HFF-Myc (cell line): ENCODE data around the gene PANK3.
A peak's percentile ranks its signal among the peaks of the same experiment; 100 is the strongest.

Experiments used
- DNase-seq: peaks from one replicate; pipeline ENCODE4 v3.0.0-alpha.2; 2011; ENCODE audit warnings: low read depth; ENCODE audit errors: extremely low read depth
- H3K4me3 ChIP-seq: replicated peaks from 2 replicates; pipeline ENCODE4 v1.5.1; 2011; ENCODE audit warnings: low read depth, mild to moderate bottlenecking, control low read depth, low read length
- CTCF ChIP-seq: IDR thresholded peaks from 2 replicates; pipeline ENCODE4 v1.5.1; 2012; ENCODE audit warnings: mild to moderate bottlenecking, low read depth, low read length, control low read depth; ENCODE audit errors: missing control alignments

Gene PANK3

DNA sequence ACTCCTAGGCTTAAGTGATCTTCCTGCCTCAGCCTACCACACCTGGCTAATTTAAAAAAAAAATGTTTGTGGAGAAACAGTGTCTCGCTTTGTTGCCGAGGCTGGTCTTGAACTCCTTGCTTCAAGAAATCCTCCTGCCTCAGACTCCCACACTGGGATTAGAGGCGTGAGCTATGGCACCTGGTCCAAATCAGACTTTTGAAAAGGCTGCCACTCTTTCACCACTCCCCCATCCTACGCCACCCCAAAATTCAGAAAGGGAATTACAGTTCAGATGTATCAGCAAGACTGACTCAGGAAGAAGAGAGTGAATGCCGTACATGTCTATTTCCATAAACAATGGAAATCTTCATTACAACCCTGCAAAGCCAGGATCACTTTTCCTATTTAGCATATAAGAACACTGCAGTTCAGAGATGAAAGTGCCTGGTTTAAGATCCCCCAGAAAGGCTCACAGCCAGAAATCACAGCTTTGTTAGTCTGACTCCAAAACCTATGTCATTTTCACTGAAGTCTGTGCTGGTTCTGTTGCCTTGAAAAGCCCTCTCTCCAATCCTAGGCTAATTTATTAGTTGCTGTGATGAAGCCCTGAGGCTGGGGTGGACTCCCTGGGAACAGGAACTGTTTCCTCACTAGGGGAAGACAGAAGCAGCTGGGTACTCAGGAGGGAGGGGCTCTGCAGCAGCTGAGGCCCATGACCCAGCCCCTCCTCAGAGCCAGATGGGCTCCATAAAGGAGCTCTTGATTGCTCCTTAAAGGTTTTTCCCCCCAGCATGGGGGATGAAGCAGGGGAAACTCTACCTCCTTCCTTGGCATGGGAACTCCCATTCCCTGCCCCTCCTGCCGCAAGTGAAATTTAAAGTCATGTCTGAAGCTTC lies 46.9 kb downstream of the PANK3 start:
- DNase-seq = no peak
- H3K4me3 ChIP-seq = no peak overlapping the region
- no peak for TF ChIP-seq CTCF

DNA sequence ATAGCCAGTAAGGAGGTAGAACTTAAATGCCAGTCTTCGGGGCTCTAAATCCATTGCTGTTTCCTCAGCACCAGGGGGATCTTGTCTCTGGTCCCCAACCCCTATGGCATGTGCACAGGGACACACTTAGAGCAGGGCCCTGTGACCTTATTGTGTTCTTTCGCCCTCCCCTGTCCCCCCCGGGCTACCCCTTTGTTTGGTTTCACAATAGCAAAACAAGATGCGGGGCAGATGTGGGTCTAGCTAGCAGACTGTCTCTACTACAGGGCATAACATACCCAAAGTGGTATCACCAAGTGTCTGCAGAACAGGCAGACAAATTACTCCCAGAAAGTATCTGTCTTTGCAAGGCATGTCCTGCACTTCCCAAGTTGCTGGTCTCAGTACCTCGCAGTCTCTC lies 48.0 kb downstream of the PANK3 start:
- no peak overlapping the region for H3K4me3 ChIP-seq
- TF ChIP-seq CTCF = no peak

DNA sequence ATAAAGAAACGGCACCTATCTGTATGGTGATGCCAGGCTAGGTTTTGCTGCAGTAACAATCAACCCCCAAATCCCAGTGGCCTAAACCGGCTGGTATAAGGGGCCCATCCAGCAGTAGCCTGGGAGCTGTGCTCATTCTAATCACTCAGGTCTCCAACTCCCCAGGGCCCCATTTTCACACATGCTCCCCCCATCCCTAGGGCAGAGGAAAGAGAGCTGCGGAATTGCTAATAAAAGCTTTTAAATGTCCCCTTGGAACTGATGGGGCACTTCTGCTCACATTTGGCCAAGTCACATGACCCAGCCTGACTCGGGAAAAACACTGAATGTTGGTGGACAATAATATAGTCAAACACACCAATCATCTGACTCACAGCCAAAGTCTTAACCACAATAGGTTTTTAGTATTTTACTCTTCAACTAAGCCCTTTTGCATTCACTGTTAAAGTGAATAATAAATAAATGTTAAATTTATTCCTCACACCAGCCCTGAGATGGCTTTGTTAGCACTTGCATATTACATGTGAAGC lies 48.5 kb downstream of the PANK3 start:
- TF ChIP-seq CTCF = no peak
- H3K4me3 ChIP-seq = no peak overlapping the region
- no peak for DNase-seq

More for the DNA sequence above, 48.0 kb downstream of the PANK3 start:
- DNase-seq = no peak

DNA sequence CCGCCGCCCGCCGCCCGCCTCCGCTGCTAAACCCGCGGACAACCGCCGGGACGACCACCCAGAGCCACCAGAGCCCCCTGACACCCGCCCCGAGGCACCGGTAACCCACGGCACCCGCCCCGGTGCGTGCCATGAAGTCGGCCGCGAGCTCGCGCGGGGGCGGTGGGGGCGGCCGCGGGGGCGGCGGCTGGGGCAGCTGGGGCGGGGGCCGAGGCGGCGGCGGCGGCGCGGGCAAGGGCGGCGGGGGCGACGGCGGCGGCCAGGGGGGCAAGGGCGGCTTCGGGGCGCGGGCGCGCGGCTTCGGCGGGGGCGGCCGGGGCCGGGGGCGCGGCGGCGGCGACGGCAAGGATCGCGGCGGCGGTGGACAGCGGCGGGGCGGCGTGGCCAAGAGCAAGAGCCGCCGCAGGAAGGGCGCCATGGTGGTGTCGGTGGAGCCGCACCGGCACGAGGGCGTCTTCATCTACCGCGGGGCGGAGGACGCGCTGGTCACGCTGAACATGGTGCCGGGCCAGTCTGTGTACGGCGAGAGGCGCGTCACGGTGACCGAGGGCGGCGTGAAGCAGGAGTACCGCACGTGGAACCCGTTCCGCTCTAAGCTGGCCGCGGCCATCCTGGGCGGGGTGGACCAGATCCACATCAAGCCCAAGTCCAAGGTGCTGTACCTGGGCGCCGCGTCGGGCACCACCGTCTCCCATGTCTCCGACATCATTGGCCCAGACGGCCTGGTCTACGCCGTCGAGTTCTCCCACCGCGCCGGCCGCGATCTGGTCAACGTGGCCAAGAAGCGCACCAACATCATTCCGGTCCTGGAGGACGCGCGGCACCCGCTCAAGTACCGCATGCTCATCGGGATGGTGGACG lies 49.6 kb downstream of the PANK3 start:
- no peak overlapping the region; the same call in 1 of the 2 replicates for H3K4me3 ChIP-seq
- no peak for DNase-seq
- TF ChIP-seq CTCF = no peak

GRCh38 chr5:168528521-168529373 lies 50.4 kb downstream of the PANK3 start, which contains the start of gene FBLL1:
Gene FBLL1, plus strand, starts transcription at chr5:168529305. Its CDS starts 200 bp downstream, at chr5:168529505.
- no peak for TF ChIP-seq CTCF
- H3K4me3 ChIP-seq = no peak within 1 kb of the TSS; the same call in 1 of the 2 replicates

More at GRCh38 chr5:168528521-168529373, 50.4 kb downstream of the PANK3 start, which contains the start of gene FBLL1:
- DNase-seq = peak; percentile 15
